Nephron progenitor cell (in vitro differentiated cells): ENCODE measurements around the gene ZBTB39.
A peak's percentile ranks its signal among the peaks of the same experiment; 100 is the strongest.
"Not testable (repeated sequence)": the region's sequence is repeated elsewhere in the genome, so short reads cannot be mapped to it uniquely, and the experiment has no call there.

Experiments
- DNase-seq: peaks from one replicate; pipeline ENCODE4 v3.0.0; 2021
- H3K27ac Mint-ChIP-seq: 2 replicates; pipeline ENCODE4 v1.8.0; 2021; ENCODE audit warnings: mild to moderate bottlenecking, moderate library complexity, mixed read lengths
- H3K27me3 Mint-ChIP-seq: 2 replicates; pipeline ENCODE4 v1.8.0; 2021; ENCODE audit warnings: mild to moderate bottlenecking, low read depth, mixed read lengths; ENCODE audit not compliant: poor library complexity
- H3K36me3 Mint-ChIP-seq: 2 replicates; pipeline ENCODE4 v1.8.0; 2021; ENCODE audit warnings: low read depth, mixed read lengths
- H3K4me1 Mint-ChIP-seq: 2 replicates; pipeline ENCODE4 v1.8.0; 2021; ENCODE audit warnings: mixed read lengths
- H3K4me3 Mint-ChIP-seq: 2 replicates; pipeline ENCODE4 v1.8.0; 2021; ENCODE audit warnings: mild to moderate bottlenecking, moderate library complexity, mixed read lengths
- H3K9me3 Mint-ChIP-seq: 2 replicates; pipeline ENCODE4 v1.8.0; 2021; ENCODE audit warnings: mild to moderate bottlenecking, moderate library complexity, mixed read lengths
- TF ChIP-seq, protein P1 (sequence below): fragments of 200-600 bp; sonication (generic); IDR thresholded peaks from 2 replicates; pipeline ENCODE4 v1.5.0; 2021; ENCODE audit warnings: antibody characterized with exemption

ZBTB39 gene

DNA sequence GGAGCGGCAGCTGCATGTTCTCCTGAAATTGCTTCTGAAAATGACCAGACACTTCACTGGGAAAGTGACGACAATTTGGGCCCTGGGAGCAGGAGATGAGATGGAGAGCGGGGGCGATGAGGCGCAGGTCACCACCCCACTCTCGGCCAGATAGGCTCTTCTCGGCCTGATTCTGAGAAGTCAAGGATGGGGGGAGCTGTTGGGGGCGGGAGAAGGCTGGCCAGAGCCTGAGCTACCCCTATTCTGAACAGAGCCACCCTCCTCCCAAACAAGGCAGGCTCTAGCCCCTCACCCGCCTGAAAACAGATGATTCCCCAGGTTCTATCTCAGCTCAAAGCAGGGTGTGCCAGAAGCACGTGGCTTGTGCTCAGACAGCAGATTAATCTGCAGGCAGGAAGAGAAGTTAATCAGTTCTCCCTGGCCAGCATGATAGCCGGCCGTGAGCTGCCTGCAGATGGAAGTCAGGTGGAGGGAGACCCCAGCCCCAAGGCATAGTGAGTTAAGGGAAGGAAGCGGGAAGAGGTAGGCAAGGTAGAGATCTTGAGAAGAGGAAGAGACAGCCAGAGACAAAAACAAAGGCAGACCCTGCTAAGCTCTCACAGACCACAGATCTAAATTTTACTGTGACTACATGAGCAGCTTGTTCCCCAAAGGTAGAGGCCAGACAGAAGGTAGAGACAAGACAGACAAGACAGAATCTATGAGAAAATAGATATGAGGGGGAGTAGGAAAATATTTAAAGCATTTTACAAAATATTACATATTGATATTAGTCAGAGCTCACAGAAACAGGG is 20.9 kb upstream of the ZBTB39 start:
- Mint-ChIP-seq H3K27ac (peak overlapping the region; percentile 36), H3K9me3 (no peaks in the 10 kb centered on the region), H3K27me3 (peaks cover 35% of the 10 kb centered on the region), H3K4me1 (peaks cover 35% of the 10 kb centered on the region), H3K4me3 (no peak overlapping the region), H3K36me3 (no peaks in the 10 kb centered on the region)
- no peak for DNase-seq
- TF ChIP-seq, protein P1, sequence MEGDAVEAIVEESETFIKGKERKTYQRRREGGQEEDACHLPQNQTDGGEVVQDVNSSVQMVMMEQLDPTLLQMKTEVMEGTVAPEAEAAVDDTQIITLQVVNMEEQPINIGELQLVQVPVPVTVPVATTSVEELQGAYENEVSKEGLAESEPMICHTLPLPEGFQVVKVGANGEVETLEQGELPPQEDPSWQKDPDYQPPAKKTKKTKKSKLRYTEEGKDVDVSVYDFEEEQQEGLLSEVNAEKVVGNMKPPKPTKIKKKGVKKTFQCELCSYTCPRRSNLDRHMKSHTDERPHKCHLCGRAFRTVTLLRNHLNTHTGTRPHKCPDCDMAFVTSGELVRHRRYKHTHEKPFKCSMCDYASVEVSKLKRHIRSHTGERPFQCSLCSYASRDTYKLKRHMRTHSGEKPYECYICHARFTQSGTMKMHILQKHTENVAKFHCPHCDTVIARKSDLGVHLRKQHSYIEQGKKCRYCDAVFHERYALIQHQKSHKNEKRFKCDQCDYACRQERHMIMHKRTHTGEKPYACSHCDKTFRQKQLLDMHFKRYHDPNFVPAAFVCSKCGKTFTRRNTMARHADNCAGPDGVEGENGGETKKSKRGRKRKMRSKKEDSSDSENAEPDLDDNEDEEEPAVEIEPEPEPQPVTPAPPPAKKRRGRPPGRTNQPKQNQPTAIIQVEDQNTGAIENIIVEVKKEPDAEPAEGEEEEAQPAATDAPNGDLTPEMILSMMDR = no peak

DNA sequence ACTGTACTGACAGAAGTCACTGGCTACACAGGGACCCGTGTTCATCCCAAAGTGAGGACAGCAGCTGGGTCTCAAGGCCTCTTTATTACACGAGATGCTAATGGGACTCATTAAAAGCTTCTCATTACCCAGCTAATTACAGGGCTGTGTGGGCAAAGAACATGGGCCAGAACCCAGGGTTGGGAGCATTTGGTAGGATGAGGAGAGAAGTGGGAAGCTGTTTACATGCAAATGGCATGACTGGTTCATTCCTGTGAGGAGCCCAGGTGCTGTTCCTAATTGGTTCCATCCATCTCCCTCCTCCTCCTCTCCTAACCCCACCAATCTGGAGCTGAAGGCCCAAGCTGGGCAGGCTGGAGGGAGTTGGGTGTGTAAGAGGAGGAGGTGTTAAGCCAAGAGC is 18.9 kb upstream of the ZBTB39 start:
- Mint-ChIP-seq H3K4me1 (peaks cover 35% of the 10 kb centered on the region), H3K27me3 (peaks cover 43% of the 10 kb centered on the region), H3K9me3 (no peaks in the 10 kb centered on the region), H3K36me3 (no peaks in the 10 kb centered on the region), H3K27ac (no peak overlapping the region), H3K4me3 (no peak overlapping the region)
- TF ChIP-seq, protein P1 = no peak
- DNase-seq = no peak

DNA sequence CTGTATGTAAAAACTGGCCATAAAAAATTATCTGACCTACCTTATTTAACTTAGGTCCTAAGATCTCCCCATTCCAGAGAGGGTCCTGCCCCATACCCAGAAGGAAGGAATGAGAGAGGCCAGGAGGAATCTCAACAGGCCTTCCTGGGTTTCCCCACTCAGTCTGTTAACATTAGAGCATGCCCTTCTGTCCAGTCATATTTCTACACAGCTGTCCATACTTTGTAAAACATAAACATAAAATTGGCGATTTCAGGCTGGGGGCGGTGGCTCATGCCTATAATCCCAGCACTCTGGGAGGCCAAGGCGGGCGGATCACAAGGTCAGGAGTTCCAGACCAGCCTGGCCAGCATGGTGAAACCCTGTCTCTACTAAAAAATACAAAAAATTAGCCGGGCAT is 16.0 kb upstream of the ZBTB39 start:
- not testable (repeated sequence) for H3K9me3 Mint-ChIP-seq, DNase-seq, H3K27ac Mint-ChIP-seq, H3K4me3 Mint-ChIP-seq, H3K36me3 Mint-ChIP-seq
- Mint-ChIP-seq H3K27me3 (peaks cover 41% of the 10 kb centered on the region), H3K4me1 (peaks cover 38% of the 10 kb centered on the region)

DNA sequence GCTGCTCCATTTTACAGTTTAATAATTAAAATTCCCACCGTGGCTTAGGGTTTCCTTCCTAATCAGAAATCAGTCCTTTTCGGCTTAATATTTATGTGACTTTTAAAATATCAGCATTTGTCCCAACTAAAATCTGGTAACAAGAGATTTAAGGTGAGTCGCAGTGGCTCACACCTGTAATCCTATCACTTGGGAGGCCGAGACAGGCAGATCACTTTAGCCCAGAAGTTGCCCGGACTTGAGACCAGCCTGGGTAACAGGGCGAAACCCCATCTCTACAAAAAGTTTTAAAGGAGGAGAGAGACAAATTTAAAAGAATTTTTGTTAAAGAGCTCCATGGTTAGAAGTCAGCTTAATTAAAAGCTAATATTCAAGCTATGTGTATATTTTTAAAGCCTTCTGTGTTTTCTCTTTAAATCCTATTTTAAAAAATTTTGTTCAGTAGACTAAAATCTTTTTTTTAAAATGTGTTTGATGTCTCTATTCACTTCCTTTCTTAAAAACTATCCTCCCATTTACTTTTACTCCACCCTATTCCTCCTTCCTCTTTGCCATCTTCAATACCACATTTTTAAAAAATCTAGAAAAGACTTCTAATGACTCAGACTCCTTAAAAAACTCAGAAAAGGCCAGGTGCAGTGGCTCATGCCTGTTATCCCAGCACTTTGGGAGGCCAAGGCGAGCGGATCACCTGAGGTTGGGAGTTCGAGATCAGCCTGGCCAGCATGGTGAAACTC is 13.8 kb upstream of the ZBTB39 start:
- peak overlapping the region; percentile 24 for H3K27ac Mint-ChIP-seq
- DNase-seq = no peak
- TF ChIP-seq, protein P1 = no peak
- H3K27me3 Mint-ChIP-seq = peaks cover 35% of the 10 kb centered on the region
- H3K4me1 Mint-ChIP-seq = peaks cover 28% of the 10 kb centered on the region
- H3K36me3 Mint-ChIP-seq = no peaks in the 10 kb centered on the region
- no peak overlapping the region for H3K4me3 Mint-ChIP-seq
- no peaks in the 10 kb centered on the region for H3K9me3 Mint-ChIP-seq

DNA sequence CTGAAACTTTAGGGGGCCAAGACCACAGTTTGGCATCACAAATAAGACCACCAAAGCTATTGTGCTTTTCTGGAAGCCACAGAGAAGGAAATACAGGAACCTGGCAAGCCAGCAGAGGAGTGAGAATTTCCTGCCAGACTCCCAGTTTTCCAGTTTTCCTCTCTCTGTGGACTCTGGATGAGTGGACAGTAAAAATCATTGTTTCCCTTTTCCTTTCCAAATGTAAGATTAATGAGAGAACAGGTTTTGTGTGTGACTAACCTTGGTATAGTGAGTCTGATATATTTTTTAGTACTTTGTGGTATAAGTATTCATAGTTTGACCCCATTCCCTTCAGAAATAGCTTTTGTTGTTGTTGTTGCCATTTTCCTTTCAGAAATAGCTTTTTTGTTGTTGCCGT is 12.6 kb upstream of the ZBTB39 start:
- Mint-ChIP-seq H3K27me3 (peaks cover 37% of the 10 kb centered on the region), H3K9me3 (no peaks in the 10 kb centered on the region), H3K4me3 (no peak overlapping the region), H3K4me1 (peaks cover 27% of the 10 kb centered on the region), H3K36me3 (no peaks in the 10 kb centered on the region), H3K27ac (no peak overlapping the region)
- TF ChIP-seq, protein P1 = no peak
- DNase-seq = no peak

DNA sequence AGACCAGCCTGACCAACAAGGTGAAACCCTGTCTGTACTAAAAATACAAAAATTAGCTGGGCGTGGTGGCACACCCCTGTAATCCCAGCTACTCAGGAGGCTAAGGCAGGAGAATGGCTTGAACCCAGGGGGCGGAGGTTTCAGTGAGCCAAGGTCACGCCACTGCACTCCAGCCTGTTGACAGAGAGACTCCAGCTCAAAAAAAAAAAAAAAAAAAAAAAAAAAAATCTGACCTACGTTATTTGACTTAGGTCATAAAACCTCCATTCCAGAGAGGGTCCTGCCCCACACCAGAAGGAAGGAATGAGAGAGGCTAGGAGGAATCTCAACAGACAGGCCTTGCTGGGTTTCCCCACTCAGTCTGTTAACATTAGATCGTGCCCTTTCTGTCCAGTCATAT is 12.0 kb upstream of the ZBTB39 start:
- not testable (repeated sequence) for DNase-seq, H3K4me3 Mint-ChIP-seq, H3K27ac Mint-ChIP-seq, H3K9me3 Mint-ChIP-seq, H3K36me3 Mint-ChIP-seq
- Mint-ChIP-seq H3K4me1 (peaks cover 23% of the 10 kb centered on the region), H3K27me3 (peaks cover 42% of the 10 kb centered on the region)

DNA sequence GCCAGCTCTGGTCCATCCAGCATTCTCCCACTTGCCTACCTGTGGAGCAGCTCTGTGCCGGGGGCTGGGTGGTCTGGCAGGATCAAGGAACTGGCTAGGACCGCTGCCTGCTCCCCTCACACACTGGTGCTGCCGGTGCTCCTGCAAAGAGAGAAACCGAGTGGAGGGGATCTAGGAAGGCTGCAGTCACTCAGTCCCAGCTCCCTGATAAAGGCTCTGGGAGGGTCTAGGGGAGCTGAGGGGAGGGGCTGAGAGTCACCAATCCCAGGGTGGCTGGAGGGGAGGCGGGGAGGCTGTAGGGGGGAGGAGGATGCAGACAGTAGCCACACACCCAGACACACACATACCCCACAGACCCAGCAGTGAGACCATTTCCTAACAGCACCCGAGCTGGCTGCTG is 10.0 kb upstream of the ZBTB39 start, which contains the start of gene TAC3:
TSS of gene TAC3 (minus strand) at position 182 of the 400 bp plus-strand sequence. CDS start 732 bp downstream, outside the sequence.
- Mint-ChIP-seq H3K27me3 (peaks cover 51% of the 10 kb centered on the region), H3K4me3 (no peak within 1 kb of the TSS), H3K9me3 (no peaks in the 10 kb centered on the region), H3K4me1 (peaks cover 27% of the 10 kb centered on the region), H3K36me3 (no peaks in the 10 kb centered on the region), H3K27ac (no peak within 1 kb of the TSS)
- peak; percentile 26 for DNase-seq
- TF ChIP-seq, protein P1 = no peak
